MM.1S (cell line): Measurements from ENCODE around the gene RAPGEF2.

Source experiments
- DNase-seq: peaks from one replicate; pipeline ENCODE4 v3.0.0-alpha.2; 2015
- H2AFZ ChIP-seq: fragments of 300-600 bp; sonication (generic); 2 replicates; pipeline ENCODE4 v1.6.0; 2016; ENCODE audit warnings: antibody characterized with exemption, low read length
- H3F3A ChIP-seq: fragments of 300-600 bp; sonication (generic); 2 replicates; pipeline ENCODE4 v1.6.1; 2016; ENCODE audit warnings: mild to moderate bottlenecking, antibody characterized with exemption, low read length, moderate library complexity, mixed read lengths; ENCODE audit not compliant: insufficient read depth
- H3K27ac ChIP-seq: fragments of 300-600 bp; sonication (generic); 2 replicates; pipeline ENCODE4 v1.5.1; 2016; ENCODE audit warnings: mild to moderate bottlenecking, low read length
- H3K27me3 ChIP-seq: fragments of 300-600 bp; sonication (generic); replicated peaks from 2 replicates; pipeline ENCODE4 v1.6.0; 2016; ENCODE audit warnings: low read length; ENCODE audit not compliant: insufficient read depth
- H3K36me3 ChIP-seq: fragments of 300-600 bp; sonication (generic); replicated peaks from 2 replicates; pipeline ENCODE4 v1.6.1; 2016; ENCODE audit warnings: mild to moderate bottlenecking, low read length, mixed read lengths; ENCODE audit not compliant: insufficient read depth
- H3K4me1 ChIP-seq: fragments of 300-600 bp; sonication (generic); 2 replicates; pipeline ENCODE4 v1.6.1; 2016; ENCODE audit warnings: low read length, mixed read lengths
- H3K4me2 ChIP-seq: fragments of 300-600 bp; sonication (generic); 2 replicates; pipeline ENCODE4 v1.6.0; 2016; ENCODE audit warnings: low read depth, low read length
- H3K4me3 ChIP-seq: fragments of 300-600 bp; sonication (generic); 2 replicates; pipeline ENCODE4 v1.5.1; 2016; ENCODE audit warnings: low read length, mixed read lengths
- H3K79me2 ChIP-seq: fragments of 300-600 bp; sonication (generic); 2 replicates; pipeline ENCODE4 v1.6.1; 2016; ENCODE audit warnings: mixed run types, low read length, mixed read lengths
- H3K9ac ChIP-seq: fragments of 300-600 bp; sonication (generic); 2 replicates; pipeline ENCODE4 v1.6.1; 2016; ENCODE audit warnings: low read length, mixed read lengths
- H3K9me2 ChIP-seq: fragments of 300-600 bp; sonication (generic); replicated peaks from 2 replicates; pipeline ENCODE4 v1.6.1; 2016; ENCODE audit warnings: mild to moderate bottlenecking, low read length, mixed read lengths; ENCODE audit not compliant: insufficient read depth
- H3K9me3 ChIP-seq: fragments of 300-600 bp; sonication (generic); replicated peaks from 2 replicates; pipeline ENCODE4 v1.6.1; 2016; ENCODE audit warnings: mild to moderate bottlenecking, low read length, mixed read lengths; ENCODE audit not compliant: insufficient read depth
- H4K20me1 ChIP-seq: fragments of 300-600 bp; sonication (generic); 2 replicates; pipeline ENCODE4 v1.6.1; 2016; ENCODE audit warnings: mild to moderate bottlenecking, low read length, moderate library complexity, mixed read lengths; ENCODE audit not compliant: insufficient read depth
- EZH2 ChIP-seq: fragments of 300-600 bp; sonication (generic); optimal IDR thresholded peaks from 2 replicates; pipeline ENCODE3; 2017; ENCODE audit warnings: low read depth, mild to moderate bottlenecking, antibody characterized with exemption, low read length, mixed read lengths
- EZH2phosphoT487 ChIP-seq: fragments of 300-600 bp; sonication (generic); IDR thresholded peaks from 2 replicates; pipeline ENCODE4 v1.6.1; 2018; ENCODE audit warnings: antibody characterized with exemption, low read length
- TF ChIP-seq, protein P1 (sequence below): fragments of 300-600 bp; sonication (generic); IDR thresholded peaks from 2 replicates; pipeline ENCODE4 v1.5.1; 2016; ENCODE audit warnings: antibody characterized with exemption, low read length, mixed read lengths

Gene RAPGEF2

DNA sequence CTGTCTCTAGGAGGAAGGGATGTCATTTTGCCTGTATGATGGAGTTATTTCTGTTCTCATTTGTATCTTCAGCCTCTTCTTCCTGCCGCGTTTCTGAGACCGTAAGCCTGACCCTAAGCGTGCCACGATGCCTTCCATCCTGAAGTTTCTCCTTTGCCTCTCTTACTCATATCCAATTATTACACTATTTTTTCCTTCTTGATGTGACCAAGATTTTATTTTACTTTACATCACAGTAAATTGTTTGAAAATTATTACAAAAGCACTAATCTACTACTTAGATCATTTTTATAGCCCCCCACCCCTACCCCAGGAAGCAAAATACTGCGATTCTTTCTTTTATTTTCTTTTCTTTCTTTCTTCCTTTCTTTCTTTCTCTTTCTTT, 95.0 kb downstream of the RAPGEF2 start:
- DNase-seq = no peak
- Histone ChIP-seq H3K4me1 (no peaks in the 10 kb centered on the region), H3K9me3 (no peaks in the 10 kb centered on the region), H3K79me2 (no peaks in the 10 kb centered on the region), H3K27me3 (no peaks in the 10 kb centered on the region), H3K9me2 (no peaks in the 10 kb centered on the region), H2AFZ (no peak overlapping the region), H3K36me3 (no peaks in the 10 kb centered on the region), H3K4me3 (no peak overlapping the region), H3K9ac (no peak overlapping the region), H3K27ac (no peak overlapping the region), H4K20me1 (no peaks in the 10 kb centered on the region), H3K4me2 (no peak overlapping the region), H3F3A (no peaks in the 10 kb centered on the region)
- TF ChIP-seq, protein P1, sequence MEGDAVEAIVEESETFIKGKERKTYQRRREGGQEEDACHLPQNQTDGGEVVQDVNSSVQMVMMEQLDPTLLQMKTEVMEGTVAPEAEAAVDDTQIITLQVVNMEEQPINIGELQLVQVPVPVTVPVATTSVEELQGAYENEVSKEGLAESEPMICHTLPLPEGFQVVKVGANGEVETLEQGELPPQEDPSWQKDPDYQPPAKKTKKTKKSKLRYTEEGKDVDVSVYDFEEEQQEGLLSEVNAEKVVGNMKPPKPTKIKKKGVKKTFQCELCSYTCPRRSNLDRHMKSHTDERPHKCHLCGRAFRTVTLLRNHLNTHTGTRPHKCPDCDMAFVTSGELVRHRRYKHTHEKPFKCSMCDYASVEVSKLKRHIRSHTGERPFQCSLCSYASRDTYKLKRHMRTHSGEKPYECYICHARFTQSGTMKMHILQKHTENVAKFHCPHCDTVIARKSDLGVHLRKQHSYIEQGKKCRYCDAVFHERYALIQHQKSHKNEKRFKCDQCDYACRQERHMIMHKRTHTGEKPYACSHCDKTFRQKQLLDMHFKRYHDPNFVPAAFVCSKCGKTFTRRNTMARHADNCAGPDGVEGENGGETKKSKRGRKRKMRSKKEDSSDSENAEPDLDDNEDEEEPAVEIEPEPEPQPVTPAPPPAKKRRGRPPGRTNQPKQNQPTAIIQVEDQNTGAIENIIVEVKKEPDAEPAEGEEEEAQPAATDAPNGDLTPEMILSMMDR = no peak
- TF ChIP-seq EZH2phosphoT487 (no peak), EZH2 (no peak)

DNA sequence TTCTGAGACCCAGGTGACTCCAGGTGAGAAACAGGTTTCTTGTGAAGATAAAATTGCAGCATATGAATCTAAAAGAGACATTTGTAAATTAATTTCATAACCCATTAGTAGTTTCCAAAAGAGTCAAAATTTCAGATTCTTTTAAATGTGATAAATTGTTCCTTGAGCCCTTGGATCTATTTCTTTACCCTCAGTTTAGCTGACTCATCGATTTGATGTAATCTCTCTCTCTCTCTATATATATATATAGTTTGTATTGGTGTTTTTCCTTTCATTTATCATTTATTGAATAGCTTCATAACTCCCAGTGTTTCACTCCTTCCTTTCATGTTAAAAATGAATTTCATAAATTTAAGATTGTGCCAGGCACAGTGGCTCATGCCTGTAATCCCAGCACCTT, 96.9 kb downstream of the RAPGEF2 start:
- Histone ChIP-seq H3K9ac (no peak overlapping the region), H3K27ac (no peak overlapping the region), H3F3A (no peaks in the 10 kb centered on the region), H3K4me3 (no peak overlapping the region), H3K9me3 (no peaks in the 10 kb centered on the region), H3K4me2 (no peak overlapping the region), H3K36me3 (no peaks in the 10 kb centered on the region), H3K9me2 (no peaks in the 10 kb centered on the region), H3K79me2 (no peaks in the 10 kb centered on the region), H4K20me1 (no peaks in the 10 kb centered on the region), H3K4me1 (no peaks in the 10 kb centered on the region), H3K27me3 (peaks cover 7% of the 10 kb centered on the region; the same call in 1 of the 2 replicates), H2AFZ (no peak overlapping the region)
- DNase-seq = no peak
- TF ChIP-seq EZH2phosphoT487 (no peak), EZH2 (no peak)
- TF ChIP-seq, protein P1 = no peak

DNA sequence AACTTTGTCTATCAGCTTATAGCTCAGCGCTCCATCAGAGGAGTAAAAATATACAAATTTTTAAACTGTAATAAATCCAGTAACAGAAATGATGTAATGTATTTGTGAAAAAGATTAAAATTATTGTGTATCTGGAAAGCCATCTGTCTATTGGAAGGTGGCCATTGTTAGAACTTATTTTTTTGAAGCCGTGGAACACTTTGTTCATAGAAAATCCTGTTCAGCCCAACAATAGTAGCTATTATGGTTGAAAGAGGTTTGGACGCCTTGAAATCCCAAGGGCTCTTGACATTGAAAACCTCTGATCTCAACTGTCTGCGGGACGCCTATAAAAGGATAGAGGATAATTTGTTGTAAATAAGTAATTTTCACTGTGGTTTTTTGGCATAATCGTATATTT, 98.3 kb downstream of the RAPGEF2 start:
- Histone ChIP-seq H3K27ac (no peak overlapping the region), H3K27me3 (peaks cover 7% of the 10 kb centered on the region; the same call in 1 of the 2 replicates), H3K79me2 (no peaks in the 10 kb centered on the region), H3K9ac (no peak overlapping the region), H3K4me2 (no peak overlapping the region), H3K36me3 (no peaks in the 10 kb centered on the region), H3K4me3 (no peak overlapping the region), H3K4me1 (peaks cover 2% of the 10 kb centered on the region; the same call in 1 of the 2 replicates), H3K9me2 (no peaks in the 10 kb centered on the region), H3F3A (peaks cover 1% of the 10 kb centered on the region; the same call in 1 of the 2 replicates), H2AFZ (no peak overlapping the region), H3K9me3 (no peaks in the 10 kb centered on the region), H4K20me1 (no peaks in the 10 kb centered on the region)
- DNase-seq = no peak
- TF ChIP-seq EZH2 = no peak
- TF ChIP-seq, protein P1 = no peak
- no peak for TF ChIP-seq EZH2phosphoT487
